H9 (cell line): ENCODE data around the gene MORF4L2. TPM values are rescaled to one million over a fixed set of nuclear protein-coding genes. Genes with fewer than 3 reads are reported as not detected.

Experiments used
- DNase-seq: peaks from one replicate; pipeline ENCODE4 v3.0.0-alpha.2; 2017
- H2AFZ ChIP-seq: one replicate; pipeline ENCODE4 v1.6.1; 2013; ENCODE audit warnings: mild to moderate bottlenecking, low read length, control low read depth, moderate library complexity
- H2AK5ac ChIP-seq: 2 replicates; pipeline ENCODE4 v1.6.1; 2013; ENCODE audit warnings: low read length, control low read depth, mixed read lengths; ENCODE audit not compliant: insufficient read length
- H2BK120ac ChIP-seq: one replicate; pipeline ENCODE4 v1.6.1; 2013; ENCODE audit warnings: low read depth, mild to moderate bottlenecking, low read length, control low read depth, inconsistent platforms; ENCODE audit not compliant: poor library complexity, severe bottlenecking
- H2BK12ac ChIP-seq: 2 replicates; pipeline ENCODE4 v1.6.1; 2013; ENCODE audit warnings: low read length, control low read depth, mixed read lengths, low read depth; ENCODE audit not compliant: insufficient read length
- H2BK15ac ChIP-seq: 2 replicates; pipeline ENCODE4 v1.6.1; 2013; ENCODE audit warnings: low read depth, low read length, control low read depth
- H2BK20ac ChIP-seq: one replicate; pipeline ENCODE4 v1.6.1; 2013; ENCODE audit warnings: low read depth, mild to moderate bottlenecking, low read length, control low read depth, inconsistent platforms; ENCODE audit not compliant: poor library complexity, severe bottlenecking
- H2BK5ac ChIP-seq: 2 replicates; pipeline ENCODE4 v1.6.1; 2013; ENCODE audit warnings: low read length, control low read depth, mixed read lengths; ENCODE audit not compliant: insufficient read length
- H3K14ac ChIP-seq: 2 replicates; pipeline ENCODE4 v1.6.1; 2013; ENCODE audit warnings: low read length, control low read depth; ENCODE audit not compliant: insufficient read depth
- H3K18ac ChIP-seq: 2 replicates; pipeline ENCODE4 v1.6.1; 2013; ENCODE audit warnings: low read depth, mild to moderate bottlenecking, mixed read lengths, low read length, control low read depth; ENCODE audit not compliant: insufficient read length
- H3K23ac ChIP-seq: 2 replicates; pipeline ENCODE4 v1.6.1; 2013; ENCODE audit warnings: low read length, control low read depth, mixed read lengths, low read depth; ENCODE audit not compliant: insufficient read length
- H3K23me2 ChIP-seq: 2 replicates; pipeline ENCODE4 v1.6.1; 2013; ENCODE audit warnings: low read depth, mild to moderate bottlenecking, mixed read lengths, low read length, control low read depth; ENCODE audit not compliant: insufficient read length, poor library complexity, severe bottlenecking
- H3K27ac ChIP-seq: 2 replicates; pipeline ENCODE4 v1.5.1; 2013; ENCODE audit warnings: low read length, control low read depth, mixed read lengths, low read depth; ENCODE audit not compliant: insufficient read length
- H3K27me3 ChIP-seq: 2 replicates; pipeline ENCODE4 v1.6.1; 2013; ENCODE audit warnings: low read length, control low read depth, inconsistent platforms; ENCODE audit not compliant: insufficient read depth
- H3K4ac ChIP-seq: 2 replicates; pipeline ENCODE4 v1.6.1; 2013; ENCODE audit warnings: low read depth, mild to moderate bottlenecking, control low read depth, inconsistent platforms, low read length, moderate library complexity
- H3K4me1 ChIP-seq: 2 replicates; pipeline ENCODE4 v1.6.1; 2013; ENCODE audit warnings: low read length, control low read depth, inconsistent platforms; ENCODE audit not compliant: insufficient read depth
- H3K4me2 ChIP-seq: 2 replicates; pipeline ENCODE4 v1.6.1; 2013; ENCODE audit warnings: low read length, control low read depth, mixed read lengths; ENCODE audit not compliant: insufficient read length, insufficient read depth
- H3K56ac ChIP-seq: 2 replicates; pipeline ENCODE4 v1.6.1; 2013; ENCODE audit warnings: low read depth, mild to moderate bottlenecking, mixed read lengths, low read length, control low read depth; ENCODE audit not compliant: insufficient read length
- H3K79me1 ChIP-seq: 2 replicates; pipeline ENCODE4 v1.6.1; 2013; ENCODE audit warnings: low read depth, mild to moderate bottlenecking, moderate library complexity, low read length, control low read depth, inconsistent platforms; ENCODE audit not compliant: insufficient read depth, poor library complexity, severe bottlenecking
- H3K79me2 ChIP-seq: 2 replicates; pipeline ENCODE4 v1.6.1; 2013; ENCODE audit warnings: low read length, control low read depth, inconsistent platforms; ENCODE audit not compliant: insufficient read depth
- H3K9ac ChIP-seq: 2 replicates; pipeline ENCODE4 v1.6.1; 2013; ENCODE audit warnings: low read length, control low read depth, mixed read lengths; ENCODE audit not compliant: insufficient read length; ENCODE audit errors: extremely low read depth
- H3K9me3 ChIP-seq: one replicate; pipeline ENCODE4 v1.6.1; 2013; ENCODE audit warnings: low read depth, low read length, inconsistent platforms; ENCODE audit not compliant: control insufficient read depth
- H3T11ph ChIP-seq: one replicate; pipeline ENCODE4 v1.6.1; 2013; ENCODE audit warnings: mild to moderate bottlenecking, low read length, control low read depth, inconsistent platforms
- H4K20me1 ChIP-seq: one replicate; pipeline ENCODE4 v1.6.1; 2013; ENCODE audit not compliant: control insufficient read depth, insufficient read length, insufficient read depth
- H4K5ac ChIP-seq: 2 replicates; pipeline ENCODE4 v1.6.1; 2013; ENCODE audit warnings: low read depth, mild to moderate bottlenecking, mixed read lengths, low read length, control low read depth; ENCODE audit not compliant: insufficient read length
- H4K8ac ChIP-seq: replicated peaks from 2 replicates; pipeline ENCODE4 v1.6.1; 2013; ENCODE audit warnings: low read length, control low read depth, mixed read lengths, low read depth; ENCODE audit not compliant: insufficient read length
- H4K91ac ChIP-seq: 2 replicates; pipeline ENCODE4 v1.6.1; 2013; ENCODE audit warnings: low read depth, mild to moderate bottlenecking, moderate library complexity, mixed read lengths, low read length, control low read depth; ENCODE audit not compliant: insufficient read length
- H3K27ac Mint-ChIP-seq, 3 experiments: 2 replicates in 2 of 3; 3 replicates in 1 of 3; pipeline ENCODE4 v1.8.0; 2020 to 2021; ENCODE audit warnings: mixed read lengths in 3 of 3, mild to moderate bottlenecking in 1 of 3, moderate library complexity in 1 of 3
- H3K27me3 Mint-ChIP-seq: 2 replicates; pipeline ENCODE4 v1.8.0; 2021; ENCODE audit warnings: low read depth, mild to moderate bottlenecking, moderate library complexity, mixed read lengths
- H3K36me3 Mint-ChIP-seq, 3 experiments: 2 replicates in 2 of 3; 3 replicates in 1 of 3; pipeline ENCODE4 v1.8.0; 2020 to 2021; ENCODE audit warnings: low read depth in 3 of 3, mixed read lengths in 3 of 3; ENCODE audit not compliant: insufficient read depth in 1 of 3
- H3K4me1 Mint-ChIP-seq, 2 experiments: 2 replicates each; pipeline ENCODE4 v1.8.0; 2020; ENCODE audit warnings: mixed read lengths in 2 of 2
- H3K4me3 Mint-ChIP-seq, 2 experiments: 2 replicates in 1 of 2; 3 replicates in 1 of 2; pipeline ENCODE4 v1.8.0; 2020 to 2021; ENCODE audit warnings: mild to moderate bottlenecking in 2 of 2, mixed read lengths in 2 of 2, moderate library complexity in 1 of 2
- H3K9me3 Mint-ChIP-seq, 2 experiments: 2 replicates in 1 of 2; 3 replicates in 1 of 2; pipeline ENCODE4 v1.8.0; 2020; ENCODE audit warnings: mild to moderate bottlenecking in 2 of 2, mixed read lengths in 2 of 2, moderate library complexity in 1 of 2
- CTCF ChIP-seq: fragments of 200-600 bp; sonication (generic); conservative IDR thresholded peaks from 3 replicates; pipeline ENCODE4 v1.8.0; 2021; ENCODE audit warnings: antibody characterized with exemption, mild to moderate bottlenecking
- WGBS: extraction: QIAGEN DNeasy Blood & Tissue Kit; methylation state at CpG from one replicate; pipeline ENCODE4 v1.1.7; 2013; ENCODE audit warnings: missing lambda C conversion rate, low lambda C conversion rate, mixed read lengths; ENCODE audit not compliant: insufficient read length; ENCODE audit errors: extremely low coverage; 5-methylcytosine and 5-hydroxymethylcytosine counted together
- total RNA-seq: library from RNA; stranded (reverse); gene quantifications from 2 replicates; pipeline ENCODE4 v1.2.1, GENCODE V29; 2021

Gene MORF4L2
- total RNA-seq, 1 experiment from 2014 or later = 378 TPM

GRCh38 chrX:103678199-103678993 lies 8.1 kb downstream of the MORF4L2 start:
- H3K36me3 Mint-ChIP-seq = peaks cover 11 to 72% (median 50%) of the 10 kb centered on the region in 3 experiments; a peak in 6 of 7 replicates
- WGBS = no CpG with 5 or more reads among the region's 5 CpGs
- H3K27ac ChIP-seq = no peak overlapping the region

More at GRCh38 chrX:103678199-103678993, 8.1 kb downstream of the MORF4L2 start:
- Histone ChIP-seq H2AK5ac (no peak overlapping the region), H3K79me1 (peaks cover 4% of the 10 kb centered on the region), H3K23me2 (no peaks in the 10 kb centered on the region), H3K23ac (no peak overlapping the region), H2BK12ac (no peak overlapping the region), H2AFZ (no peak overlapping the region), H2BK20ac (no peak overlapping the region), H3K4ac (no peak overlapping the region), H4K8ac (no peak overlapping the region), H3K79me2 (no peaks in the 10 kb centered on the region), H3K4me1 (no peaks in the 10 kb centered on the region), H3K4me2 (no peak overlapping the region), H3K9me3 (no peaks in the 10 kb centered on the region), H3K14ac (no peak overlapping the region), H2BK15ac (no peak overlapping the region), H4K20me1 (no peaks in the 10 kb centered on the region), H3T11ph (no peak overlapping the region), H2BK5ac (no peak overlapping the region), H3K56ac (no peak overlapping the region), H4K5ac (no peak overlapping the region), H3K18ac (no peak overlapping the region), H4K91ac (no peak overlapping the region), H3K27me3 (no peaks in the 10 kb centered on the region), H3K9ac (no peak overlapping the region), H2BK120ac (no peak overlapping the region)
- no peak for DNase-seq
- Mint-ChIP-seq H3K27me3 (no peaks in the 10 kb centered on the region), H3K27ac (peak overlapping the region in 1 of 3 experiments; percentile 52; a peak in 2 of 7 replicates), H3K9me3 (peaks cover 0 to 19% of the 10 kb centered on the region in 2 experiments; a peak in 2 of 5 replicates), H3K4me1 (peaks cover 2 to 12% of the 10 kb centered on the region in 2 experiments; a peak in 1 of 4 replicates), H3K4me3 (no peak overlapping the region)
- no peak for TF ChIP-seq CTCF
